ENCODE measurements around the gene BSCL2.
"Not testable (repeated sequence)": the region's sequence is repeated elsewhere in the genome, so short reads cannot be mapped to it uniquely, and the experiment has no call there.

BSCL2 gene

GRCh38 chr11:62719302-62719978 is 12.2 kb upstream of the BSCL2 start:
- H3K4me3 ChIP-seq (ENCODE audit: low read depth, low read length): no peak overlapping the region

GRCh38 chr11:62716816-62717215 is 9.6 kb upstream of the BSCL2 start:
- H3K4me3 ChIP-seq (ENCODE audit: low read depth, low read length): no peak overlapping the region

GRCh38 chr11:62716206-62716605 is 9.0 kb upstream of the BSCL2 start:
- H3K4me3 ChIP-seq (ENCODE audit: low read depth, low read length): no peak overlapping the region

DNA sequence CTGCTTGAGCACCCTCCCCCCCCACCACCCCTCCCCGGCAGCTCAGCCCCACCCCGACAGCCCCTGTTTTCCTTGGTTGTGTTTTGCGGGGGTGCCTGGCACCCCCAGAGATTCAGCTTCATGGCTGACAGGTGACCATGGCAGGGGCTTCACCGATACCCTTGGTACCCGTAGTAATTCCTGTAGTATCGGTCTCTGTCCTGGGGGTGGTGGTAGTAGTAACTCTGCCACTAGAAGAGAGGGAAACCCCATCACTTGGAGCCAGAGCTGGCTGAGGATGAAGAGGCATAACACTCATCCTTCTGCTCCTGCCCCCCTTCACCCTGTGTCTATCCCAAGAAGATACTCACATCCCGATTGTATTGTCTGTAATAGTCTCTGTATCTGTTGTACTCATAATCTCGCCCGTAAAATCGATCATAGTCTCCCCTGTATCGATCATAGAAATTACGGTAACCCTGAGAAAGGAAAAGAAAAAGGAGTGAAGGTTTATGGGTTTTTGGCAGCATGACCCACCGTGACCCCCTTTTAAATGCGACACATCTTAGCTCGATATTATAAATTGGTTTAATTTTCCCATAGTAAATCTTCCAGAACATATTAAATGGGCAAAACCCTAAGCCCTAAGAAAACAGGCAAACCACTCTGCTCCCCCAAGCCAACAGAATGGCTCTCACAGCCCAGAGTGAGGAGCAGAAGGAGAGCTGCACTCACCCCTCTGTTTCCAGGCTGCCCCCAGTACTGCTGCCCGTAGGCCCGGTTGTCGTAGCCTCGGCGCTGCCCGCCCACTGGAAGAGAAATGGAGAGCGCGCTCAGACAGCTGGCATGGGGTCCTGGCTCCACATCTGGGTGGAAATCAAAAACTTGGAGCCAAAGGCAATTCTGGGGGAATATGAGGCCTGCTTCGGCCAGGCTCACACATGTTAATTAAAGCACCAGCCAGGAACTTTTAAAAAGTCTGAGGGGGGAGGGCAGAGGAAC is 8.2 kb upstream of the BSCL2 start:
- no peak overlapping the region for H3K4me3 ChIP-seq (ENCODE audit: low read depth, low read length)

DNA sequence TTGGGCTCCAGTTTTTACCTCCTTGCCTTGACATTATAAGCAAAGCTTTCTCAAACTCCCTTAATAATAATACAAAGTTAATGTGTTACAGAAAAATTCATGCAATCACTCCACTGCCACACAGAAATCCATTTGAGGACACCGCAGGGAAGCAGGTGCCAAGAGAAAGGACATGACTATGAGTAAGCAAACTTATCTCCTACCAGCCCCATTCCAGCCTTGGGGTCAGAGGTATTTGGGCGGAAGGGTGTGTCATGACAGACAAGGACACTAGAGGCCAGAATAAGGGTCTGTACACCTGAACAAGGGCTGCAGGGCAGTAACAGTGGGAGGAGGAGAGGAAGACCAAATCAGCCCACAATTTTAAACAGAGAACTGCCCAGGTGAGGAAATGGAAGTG is 6.1 kb upstream of the BSCL2 start:
- H3K4me3 ChIP-seq (ENCODE audit: low read depth, low read length): no peak overlapping the region

GRCh38 chr11:62712861-62713260 is 5.6 kb upstream of the BSCL2 start:
- H3K4me3 ChIP-seq (ENCODE audit: low read depth, low read length): no peak overlapping the region

DNA sequence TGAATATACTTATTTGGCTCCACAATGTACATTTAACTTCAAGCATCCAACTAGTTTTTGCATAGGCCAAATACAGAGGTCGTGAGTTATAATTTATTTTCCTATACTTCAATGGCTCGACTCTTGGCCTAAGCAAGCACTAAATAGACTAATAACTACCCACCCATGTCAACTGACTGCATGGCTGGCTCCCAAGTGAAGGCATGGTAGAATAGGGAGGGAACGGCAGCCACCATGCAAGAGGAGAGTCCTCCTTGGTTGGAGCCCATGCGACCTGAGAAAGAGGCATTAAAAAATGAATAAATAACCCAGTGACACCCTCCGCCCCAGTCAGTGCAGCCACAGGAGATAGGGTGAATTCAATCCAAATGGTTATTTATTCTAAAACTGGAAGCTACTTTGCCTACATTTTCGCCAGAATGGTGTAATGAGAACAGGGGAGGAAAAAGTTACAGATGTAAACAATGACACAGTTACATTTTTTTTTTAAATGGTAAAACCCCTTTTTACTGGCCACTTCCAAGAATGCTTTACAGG is 5.1 kb upstream of the BSCL2 start:
- H3K4me3 ChIP-seq (ENCODE audit: low read depth, low read length): no peak overlapping the region

DNA sequence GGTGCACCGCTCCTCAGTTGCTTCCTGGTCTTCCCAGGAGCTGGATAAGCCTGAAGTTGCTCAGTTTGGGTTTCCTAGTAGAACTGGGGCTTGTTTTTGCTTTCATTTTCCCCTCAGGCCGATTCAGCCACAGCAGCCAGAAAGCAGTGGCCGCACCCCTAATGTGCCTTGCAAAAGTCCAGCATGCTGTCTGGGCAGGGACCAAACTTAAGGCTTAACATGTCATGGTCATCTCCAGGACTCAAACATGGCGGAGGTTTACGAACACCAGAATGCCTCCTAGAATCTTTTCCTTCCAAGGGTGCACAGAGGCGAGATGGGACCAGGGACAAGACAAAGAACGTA is 2.7 kb upstream of the BSCL2 start:
- H3K4me3 ChIP-seq (ENCODE audit: low read depth, low read length): peak overlapping the region; percentile 38

GRCh38 chr11:62709247-62710000 is 2.2 kb upstream of the BSCL2 start:
- H3K4me3 ChIP-seq (ENCODE audit: low read depth, low read length): peak overlapping the region; percentile 73

- H3K4me3 ChIP-seq (ENCODE audit: low read depth, low read length): peak overlapping the region; percentile 73
Observed at GRCh38 chr11:62708793-62709192, 1.6 kb upstream of the BSCL2 start.

DNA sequence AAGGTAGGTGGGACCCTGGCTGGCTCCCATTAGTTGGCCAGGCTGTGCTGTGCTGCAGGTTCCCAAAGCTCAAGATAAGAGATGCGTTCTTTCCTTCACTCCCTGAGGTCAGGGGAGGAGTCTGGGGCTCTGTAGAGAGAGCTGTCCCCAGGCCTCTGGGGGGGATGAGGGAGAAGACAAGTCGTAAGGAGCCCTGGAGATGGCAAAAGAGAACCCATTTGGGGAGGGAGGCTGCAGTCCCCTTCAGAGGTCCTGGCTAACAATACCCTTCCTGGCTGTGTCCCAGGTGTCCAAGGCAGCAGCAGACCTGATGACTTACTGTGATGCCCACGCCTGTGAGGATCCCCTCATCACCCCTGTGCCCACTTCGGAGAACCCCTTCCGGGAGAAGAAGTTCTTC is 1.2 kb upstream of the BSCL2 start:
- H3K4me3 ChIP-seq (ENCODE audit: low read depth, low read length): no peak overlapping the region

DNA sequence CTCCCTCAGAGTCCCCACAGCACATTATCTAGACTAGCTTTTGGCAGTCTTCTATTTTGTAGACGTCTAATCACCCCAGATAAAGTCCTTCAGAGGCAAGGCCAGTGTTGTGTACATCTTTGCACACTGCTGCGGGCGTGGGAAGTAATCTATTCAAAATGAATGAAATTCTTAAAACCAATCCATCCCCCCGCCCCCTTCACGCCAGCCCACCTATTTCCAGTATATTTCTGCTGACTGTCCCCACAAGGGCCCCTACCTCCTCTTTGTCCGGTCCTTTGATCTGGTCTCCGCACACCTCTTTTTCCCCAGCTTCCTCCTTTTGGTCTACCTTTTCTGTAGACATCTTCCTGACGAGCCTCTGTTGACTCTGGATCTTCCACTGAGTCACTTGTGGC is 375 bp downstream of the BSCL2 start:
- H3K4me3 ChIP-seq (ENCODE audit: low read depth, low read length): peak overlapping the region; percentile 86

- peak overlapping the region; percentile 86 for H3K4me3 ChIP-seq (ENCODE audit: low read depth, low read length)
Observed at GRCh38 chr11:62705880-62706849, 1.1 kb downstream of the BSCL2 start.

DNA sequence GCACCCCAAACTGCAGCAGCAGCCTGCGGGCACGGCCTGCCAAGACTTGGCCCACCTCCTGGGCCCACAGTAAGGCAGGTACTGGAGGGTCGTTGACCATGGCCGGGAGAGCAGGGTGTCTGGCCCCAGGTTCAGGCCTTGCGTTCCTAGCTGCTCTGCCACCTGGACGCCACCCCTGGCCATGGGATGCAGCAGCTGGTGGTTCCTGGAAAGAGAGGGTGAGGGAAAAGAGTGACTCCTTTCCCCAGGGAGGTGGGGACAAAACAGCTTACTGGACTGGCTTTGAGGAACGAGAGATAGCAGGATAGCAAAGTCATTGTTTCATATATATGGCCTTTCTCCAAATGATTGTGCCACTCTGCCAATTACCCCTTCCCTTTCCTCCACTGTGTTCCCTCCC is 1.8 kb downstream of the BSCL2 start:
- H3K4me3 ChIP-seq (ENCODE audit: low read depth, low read length): peak overlapping the region; percentile 86

- H3K4me3 ChIP-seq (ENCODE audit: low read depth, low read length): not testable (repeated sequence)
Observed at GRCh38 chr11:62703921-62704320, 3.3 kb downstream of the BSCL2 start.

- H3K4me3 ChIP-seq (ENCODE audit: low read depth, low read length): no peak overlapping the region
Observed at GRCh38 chr11:62702246-62702645, 5.0 kb downstream of the BSCL2 start.

DNA sequence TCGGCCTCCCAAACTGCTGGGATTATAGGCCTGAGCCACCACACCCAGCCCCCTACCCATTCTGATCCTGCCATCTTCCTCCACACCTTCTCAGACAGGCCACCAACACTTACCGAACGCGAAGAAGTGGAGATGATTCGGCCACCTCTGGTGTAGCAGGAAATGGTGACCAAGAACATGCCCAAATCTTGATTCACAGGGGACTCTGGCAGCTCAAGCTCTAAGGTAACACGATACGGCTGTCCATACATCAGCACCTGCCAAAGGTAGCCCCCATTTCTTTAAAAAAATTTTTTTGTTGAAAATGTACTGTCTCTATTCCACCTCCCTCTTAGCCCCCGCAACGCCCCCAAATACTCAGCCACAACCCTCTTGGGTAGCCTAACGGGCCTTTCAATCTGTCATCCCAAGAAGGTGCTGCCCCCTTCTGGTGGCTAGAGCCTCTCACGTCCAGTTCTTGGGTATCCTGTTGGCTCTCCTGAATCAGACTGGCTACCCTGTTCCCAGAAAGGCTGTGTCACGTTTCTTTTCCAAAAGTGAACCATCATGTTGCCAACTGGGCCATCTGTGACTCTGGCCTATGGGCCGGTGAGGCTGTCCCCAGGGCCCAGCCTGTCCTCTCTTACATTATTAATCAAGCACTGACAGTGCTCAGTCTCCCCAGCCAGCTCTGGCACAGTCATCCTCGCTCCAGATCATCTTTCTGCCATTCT is 12.6 kb downstream of the BSCL2 start:
- no peak overlapping the region for H3K4me3 ChIP-seq (ENCODE audit: low read depth, low read length)

GRCh38 chr11:62693624-62694023 is 13.6 kb downstream of the BSCL2 start:
- not testable (repeated sequence) for H3K4me3 ChIP-seq (ENCODE audit: low read depth, low read length)

DNA sequence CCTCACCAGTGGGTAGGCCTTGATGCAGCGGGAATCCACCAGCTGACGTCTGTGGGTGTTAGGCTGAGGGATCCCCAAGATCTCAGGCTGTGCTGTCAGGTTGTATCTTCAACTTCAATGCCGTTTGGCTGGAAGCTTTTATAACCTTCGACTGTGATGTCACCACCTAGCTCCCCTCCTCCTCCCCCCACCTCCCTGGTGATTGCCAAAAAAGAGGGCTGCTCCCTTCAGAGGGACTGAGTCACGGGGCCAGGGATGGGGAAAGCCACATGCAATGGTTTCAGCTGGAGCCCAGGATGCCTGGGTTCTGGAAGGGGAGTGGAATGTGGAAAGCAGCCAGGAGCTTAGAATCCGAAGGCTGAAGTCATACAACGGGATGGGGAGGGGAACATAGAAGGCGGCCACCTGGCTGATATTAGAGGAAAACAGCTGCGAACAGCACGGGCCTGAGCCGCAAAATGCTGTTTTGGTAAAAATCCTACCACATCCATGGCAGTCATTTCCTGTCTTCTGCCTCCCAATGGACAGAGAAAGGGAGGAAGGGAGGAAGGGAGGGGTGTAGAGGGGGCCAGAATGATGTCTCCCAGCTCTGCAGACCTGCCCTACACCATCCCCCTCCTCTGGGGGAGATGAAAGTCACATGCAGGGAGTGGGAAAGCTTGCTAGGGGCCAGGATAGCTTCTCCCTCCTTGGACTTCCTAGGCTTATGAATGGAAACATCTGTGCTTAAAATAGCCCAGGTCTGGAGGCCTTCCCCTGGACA is 17.6 kb downstream of the BSCL2 start, which contains the start of gene LRRN4CL:
TSS of gene LRRN4CL (minus strand) at position 110 of the 763 bp plus-strand sequence. CDS start 1,022 bp downstream, outside the sequence.
- no peak within 1 kb of the TSS for H3K4me3 ChIP-seq (ENCODE audit: low read depth, low read length)

Data from iPS-11a (cell line).